NCI-H1417 (cell line): ENCODE results near the gene PCDHA12.
A peak's percentile ranks its signal among the peaks of the same experiment; 100 is the strongest.
"Not testable (repeated sequence)": the region's sequence is repeated elsewhere in the genome, so short reads cannot be mapped to it uniquely, and the experiment has no call there.

Experiments
- DNase-seq, 3 experiments: peaks; one replicate each; lab custom pipeline; 2025; lab: John Stamatoyannopoulos, UW

The PCDHA12 gene

DNA sequence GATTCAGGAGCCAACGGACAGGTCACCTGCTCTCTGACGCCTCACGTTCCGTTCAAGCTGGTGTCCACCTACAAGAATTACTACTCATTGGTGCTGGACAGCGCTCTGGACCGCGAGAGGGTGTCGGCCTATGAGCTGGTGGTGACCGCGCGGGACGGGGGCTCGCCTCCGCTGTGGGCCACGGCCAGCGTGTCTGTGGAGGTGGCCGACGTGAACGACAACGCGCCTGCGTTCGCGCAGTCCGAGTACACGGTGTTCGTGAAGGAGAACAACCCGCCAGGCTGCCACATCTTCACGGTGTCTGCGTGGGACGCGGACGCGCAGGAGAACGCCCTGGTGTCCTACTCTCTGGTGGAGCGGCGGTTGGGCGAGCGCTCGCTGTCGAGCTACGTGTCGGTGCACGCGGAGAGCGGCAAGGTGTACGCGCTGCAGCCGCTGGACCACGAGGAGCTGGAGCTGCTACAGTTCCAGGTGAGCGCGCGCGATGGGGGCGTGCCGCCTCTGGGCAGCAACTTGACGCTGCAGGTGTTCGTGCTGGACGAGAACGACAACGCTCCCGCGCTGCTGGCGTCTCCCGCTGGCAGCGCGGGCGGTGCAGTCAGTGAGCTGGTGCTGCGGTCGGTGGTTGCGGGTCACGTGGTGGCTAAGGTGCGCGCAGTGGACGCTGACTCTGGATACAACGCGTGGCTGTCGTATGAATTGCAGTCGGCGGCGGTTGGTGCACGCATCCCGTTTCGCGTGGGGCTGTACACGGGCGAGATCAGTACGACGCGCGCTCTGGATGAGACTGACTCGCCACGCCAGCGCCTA lies 17.7 kb upstream of the PCDHA12 start:
- no peak for DNase-seq

DNA sequence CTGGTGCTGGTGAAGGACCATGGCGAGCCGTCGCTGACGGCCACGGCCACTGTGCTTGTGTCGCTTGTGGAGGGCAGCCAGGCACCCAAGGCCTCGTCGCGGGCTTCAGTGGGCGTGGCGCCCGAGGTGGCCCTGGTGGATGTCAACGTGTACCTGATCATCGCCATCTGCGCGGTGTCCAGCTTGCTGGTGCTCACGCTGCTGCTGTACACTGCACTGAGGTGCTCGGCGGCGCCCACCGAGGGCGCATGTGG lies 17.2 kb upstream of the PCDHA12 start:
- no peak for DNase-seq

DNA sequence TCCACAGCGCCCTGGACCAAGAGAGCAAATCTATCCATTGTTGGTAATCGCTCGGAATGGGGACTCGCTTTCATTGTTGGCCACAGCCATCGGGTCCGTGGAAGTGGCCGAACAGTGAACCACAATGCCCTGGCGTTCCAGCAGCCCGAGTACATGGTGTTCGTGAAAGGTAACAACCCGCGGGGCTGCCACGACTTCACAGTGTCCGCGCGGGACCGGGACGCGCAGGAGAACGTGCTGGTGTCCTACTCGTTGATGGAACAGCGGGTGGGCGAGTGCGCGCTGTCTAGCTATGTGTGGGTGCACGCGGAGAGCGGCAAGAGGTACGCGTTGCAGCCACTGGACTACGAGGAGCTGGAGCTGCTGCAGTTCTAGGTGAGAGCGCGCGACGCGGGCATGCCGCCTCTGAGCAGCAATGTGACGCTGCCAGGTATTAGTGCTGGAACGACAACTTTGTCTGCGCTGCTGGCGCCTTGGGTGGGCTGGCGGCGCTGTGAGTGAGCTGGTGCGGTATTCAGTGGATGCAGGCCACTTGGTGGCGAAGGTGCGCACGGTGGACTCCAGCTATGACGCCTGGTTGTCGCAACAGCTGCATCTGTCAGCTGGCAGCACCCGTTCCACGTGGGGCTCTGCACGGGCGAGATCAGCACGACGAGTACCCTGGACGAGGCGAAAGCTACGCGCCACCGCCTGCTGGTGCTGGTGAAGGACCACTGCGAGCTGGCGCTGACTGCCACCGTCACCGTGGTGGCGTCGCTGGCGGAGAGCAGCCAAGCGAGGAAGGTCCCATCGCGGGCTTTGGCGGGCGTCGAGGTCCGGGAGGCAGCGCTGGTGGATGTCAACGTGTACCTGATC lies 12.4 kb upstream of the PCDHA12 start:
- DNase-seq: no peak

DNA sequence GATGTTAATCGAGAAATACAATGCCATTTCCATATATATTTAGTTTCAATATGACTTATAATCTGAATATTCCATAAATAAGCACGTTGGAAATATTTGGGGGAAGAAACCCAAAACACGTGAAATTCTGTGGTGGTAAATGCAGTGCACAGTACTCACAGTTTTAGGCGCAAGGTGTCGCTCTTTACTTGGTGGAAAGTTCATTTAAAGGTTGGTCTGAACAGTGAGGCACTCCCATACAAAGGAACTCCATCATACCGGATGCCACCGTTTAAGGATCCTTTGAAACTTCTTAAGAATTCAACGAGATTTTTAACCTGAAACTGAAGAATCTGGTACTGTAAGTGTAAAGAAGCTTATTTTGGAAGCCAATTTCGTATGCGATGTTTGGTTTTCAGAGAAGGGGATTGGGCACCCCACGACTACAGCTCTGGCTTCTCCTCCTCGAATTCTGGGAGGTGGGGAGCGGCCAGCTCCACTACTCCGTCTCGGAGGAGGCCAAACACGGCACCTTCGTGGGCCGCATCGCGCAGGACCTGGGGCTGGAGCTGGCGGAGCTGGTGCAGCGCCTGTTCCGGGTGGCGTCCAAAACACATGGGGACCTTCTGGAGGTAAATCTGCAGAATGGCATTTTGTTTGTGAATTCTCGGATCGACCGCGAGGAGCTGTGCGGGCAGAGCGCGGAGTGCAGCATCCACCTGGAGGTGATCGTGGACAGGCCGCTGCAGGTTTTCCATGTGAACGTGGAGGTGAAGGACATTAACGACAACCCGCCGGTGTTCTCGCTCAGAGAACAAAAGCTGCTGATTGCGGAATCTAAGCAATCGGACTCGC lies 6.2 kb upstream of the PCDHA12 start, which contains the start of gene PCDHA11:
TSS of gene PCDHA11 (plus strand) at position 237 of the 834 bp plus-strand sequence. CDS start at position 384, 147 bp downstream.
- DNase-seq: no peak

DNA sequence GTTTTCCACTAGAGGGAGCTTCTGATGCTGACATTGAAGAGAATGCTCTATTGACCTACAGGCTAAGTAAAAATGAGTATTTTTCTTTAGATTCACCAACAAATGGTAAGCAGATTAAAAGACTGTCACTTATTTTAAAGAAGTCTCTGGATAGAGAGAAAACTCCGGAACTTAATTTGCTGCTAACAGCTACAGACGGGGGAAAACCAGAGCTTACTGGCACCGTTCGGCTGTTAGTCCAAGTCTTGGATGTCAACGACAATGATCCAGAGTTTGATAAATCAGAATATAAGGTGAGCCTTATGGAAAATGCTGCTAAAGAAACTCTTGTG lies 5.6 kb upstream of the PCDHA12 start:
- DNase-seq: no peak

DNA sequence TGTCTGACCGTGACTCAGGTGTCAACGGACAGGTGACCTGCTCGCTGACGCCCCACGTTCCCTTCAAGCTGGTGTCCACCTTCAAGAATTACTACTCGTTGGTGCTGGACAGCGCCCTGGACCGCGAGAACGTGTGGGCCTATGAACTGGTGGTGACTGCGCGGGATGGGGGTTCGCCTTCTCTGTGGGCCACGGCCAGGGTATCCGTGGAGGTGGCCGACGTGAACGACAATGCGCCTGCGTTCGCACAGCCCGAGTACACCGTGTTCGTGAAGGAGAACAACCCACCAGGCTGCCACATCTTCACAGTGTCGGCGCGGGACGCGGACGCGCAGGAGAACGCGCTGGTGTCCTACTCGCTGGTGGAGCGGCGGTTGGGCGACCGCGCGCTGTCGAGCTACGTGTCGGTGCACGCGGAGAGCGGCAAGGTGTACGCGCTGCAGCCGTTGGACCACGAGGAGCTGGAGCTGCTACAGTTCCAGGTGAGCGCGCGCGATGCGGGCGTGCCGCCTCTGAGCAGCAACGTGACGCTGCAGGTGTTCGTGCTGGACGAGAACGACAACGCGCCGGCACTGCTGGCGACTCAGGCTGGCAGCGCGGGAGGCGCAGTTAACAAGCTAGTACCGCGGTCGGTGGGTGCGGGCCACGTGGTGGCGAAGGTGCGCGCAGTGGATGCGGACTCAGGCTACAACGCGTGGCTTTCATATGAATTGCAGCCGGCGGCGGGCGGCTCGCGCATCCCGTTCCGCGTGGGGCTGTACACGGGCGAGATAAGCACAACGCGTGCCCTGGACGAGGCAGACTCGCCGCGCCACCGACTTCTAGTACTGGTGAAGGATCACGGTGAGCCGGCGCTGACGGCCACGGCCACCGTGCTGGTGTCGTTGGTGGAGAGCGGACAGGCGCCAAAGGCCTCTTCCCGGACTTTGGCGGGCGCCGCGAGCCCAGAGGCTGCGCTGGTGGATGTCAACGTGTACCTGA lies 4.6 kb upstream of the PCDHA12 start:
- no peak for DNase-seq

DNA sequence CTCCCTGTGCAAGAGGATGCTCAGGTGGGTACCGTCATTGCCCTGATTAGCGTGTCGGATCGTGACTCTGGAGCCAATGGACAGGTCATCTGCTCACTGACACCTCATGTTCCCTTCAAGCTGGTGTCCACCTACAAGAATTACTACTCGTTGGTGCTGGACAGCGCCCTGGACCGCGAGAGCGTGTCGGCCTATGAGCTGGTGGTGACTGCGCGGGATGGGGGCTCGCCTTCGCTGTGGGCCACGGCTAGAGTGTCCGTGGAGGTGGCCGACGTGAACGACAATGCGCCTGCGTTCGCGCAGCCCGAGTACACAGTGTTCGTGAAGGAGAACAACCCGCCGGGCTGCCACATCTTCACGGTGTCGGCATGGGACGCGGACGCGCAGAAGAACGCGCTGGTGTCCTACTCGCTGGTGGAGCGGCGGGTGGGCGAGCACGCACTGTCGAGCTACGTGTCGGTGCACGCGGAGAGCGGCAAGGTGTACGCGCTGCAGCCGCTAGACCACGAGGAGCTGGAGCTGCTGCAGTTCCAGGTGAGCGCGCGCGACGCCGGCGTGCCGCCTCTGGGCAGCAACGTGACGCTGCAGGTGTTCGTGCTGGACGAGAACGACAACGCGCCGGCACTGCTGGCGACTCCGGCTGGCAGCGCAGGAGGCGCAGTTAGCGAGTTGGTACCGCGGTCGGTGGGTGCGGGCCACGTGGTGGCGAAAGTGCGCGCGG lies 1.6 kb downstream of the PCDHA12 start:
- not testable (repeated sequence) for DNase-seq

DNA sequence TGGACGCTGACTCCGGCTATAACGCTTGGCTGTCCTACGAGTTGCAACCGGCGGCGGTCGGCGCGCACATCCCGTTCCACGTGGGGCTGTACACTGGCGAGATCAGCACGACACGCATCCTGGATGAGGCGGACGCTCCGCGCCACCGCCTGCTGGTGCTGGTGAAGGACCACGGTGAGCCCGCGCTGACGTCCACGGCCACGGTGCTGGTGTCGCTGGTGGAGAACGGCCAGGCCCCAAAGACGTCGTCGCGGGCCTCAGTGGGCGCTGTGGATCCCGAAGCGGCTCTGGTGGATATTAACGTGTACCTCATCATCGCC lies 2.1 kb downstream of the PCDHA12 start:
- DNase-seq: no peak

DNA sequence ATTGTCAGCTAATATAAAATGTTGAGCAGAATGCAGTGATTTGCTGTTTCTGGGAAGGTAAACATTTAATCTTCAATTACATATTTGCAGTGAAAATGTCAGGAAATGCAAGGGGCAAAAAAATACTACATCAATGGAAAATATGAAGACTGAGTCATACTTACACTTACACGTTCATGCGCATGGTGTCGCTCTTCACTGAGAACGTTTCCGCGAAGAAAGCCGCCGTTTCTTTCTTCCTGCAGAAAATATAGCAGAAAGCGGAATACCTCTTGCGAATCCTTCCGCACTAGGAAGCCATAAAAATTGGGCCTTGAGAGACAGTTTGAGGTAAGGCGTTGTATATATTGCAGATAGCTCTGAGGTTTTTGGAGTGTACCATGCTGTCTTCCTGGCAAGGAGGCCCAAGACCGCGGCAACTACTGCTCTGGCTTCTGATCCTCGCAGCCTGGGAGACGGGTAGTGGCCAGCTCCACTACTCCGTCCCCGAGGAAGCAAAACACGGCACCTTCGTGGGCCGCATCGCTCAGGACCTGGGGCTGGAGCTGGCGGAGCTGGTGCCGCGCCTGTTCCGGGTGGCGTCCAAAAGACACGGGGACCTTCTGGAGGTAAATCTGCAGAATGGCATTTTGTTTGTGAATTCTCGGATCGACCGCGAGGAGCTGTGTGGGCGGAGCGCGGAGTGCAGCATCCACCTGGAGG lies 6.9 kb downstream of the PCDHA12 start, which contains the start of gene PCDHA13:
TSS of gene PCDHA13 (plus strand) at position 236 of the 702 bp plus-strand sequence. CDS start at position 381, 145 bp downstream.
- no peak for DNase-seq

DNA sequence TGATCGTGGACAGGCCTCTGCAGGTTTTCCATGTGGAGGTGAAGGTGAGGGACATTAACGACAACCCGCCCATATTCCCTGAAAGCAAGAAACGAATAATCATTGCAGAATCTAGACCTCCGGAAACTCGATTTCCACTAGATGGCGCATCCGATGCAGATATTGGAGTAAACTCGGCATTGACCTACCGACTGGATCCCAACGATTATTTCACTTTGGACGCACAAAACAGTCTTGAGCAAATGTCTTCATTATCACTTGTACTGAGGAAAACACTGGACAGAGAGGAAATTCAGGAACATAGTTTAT lies 7.4 kb downstream of the PCDHA12 start:
- DNase-seq: peak in 1 of 3 experiments; percentile 0

DNA sequence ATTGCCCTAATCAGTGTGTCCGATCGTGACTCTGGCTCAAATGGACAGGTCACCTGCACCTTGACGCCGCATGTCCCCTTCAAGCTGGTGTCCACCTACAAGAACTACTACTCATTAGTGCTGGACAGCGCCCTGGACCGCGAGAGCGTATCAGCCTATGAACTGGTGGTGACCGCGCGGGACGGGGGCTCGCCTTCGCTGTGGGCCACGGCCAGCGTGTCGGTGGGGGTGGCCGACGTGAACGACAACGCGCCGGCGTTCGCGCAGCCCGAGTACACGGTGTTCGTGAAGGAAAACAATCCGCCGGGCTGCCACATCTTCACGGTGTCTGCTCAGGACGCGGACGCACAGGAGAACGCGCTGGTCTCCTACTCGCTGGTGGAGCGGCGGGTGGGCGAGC lies 8.3 kb downstream of the PCDHA12 start:
- no peak for DNase-seq

DNA sequence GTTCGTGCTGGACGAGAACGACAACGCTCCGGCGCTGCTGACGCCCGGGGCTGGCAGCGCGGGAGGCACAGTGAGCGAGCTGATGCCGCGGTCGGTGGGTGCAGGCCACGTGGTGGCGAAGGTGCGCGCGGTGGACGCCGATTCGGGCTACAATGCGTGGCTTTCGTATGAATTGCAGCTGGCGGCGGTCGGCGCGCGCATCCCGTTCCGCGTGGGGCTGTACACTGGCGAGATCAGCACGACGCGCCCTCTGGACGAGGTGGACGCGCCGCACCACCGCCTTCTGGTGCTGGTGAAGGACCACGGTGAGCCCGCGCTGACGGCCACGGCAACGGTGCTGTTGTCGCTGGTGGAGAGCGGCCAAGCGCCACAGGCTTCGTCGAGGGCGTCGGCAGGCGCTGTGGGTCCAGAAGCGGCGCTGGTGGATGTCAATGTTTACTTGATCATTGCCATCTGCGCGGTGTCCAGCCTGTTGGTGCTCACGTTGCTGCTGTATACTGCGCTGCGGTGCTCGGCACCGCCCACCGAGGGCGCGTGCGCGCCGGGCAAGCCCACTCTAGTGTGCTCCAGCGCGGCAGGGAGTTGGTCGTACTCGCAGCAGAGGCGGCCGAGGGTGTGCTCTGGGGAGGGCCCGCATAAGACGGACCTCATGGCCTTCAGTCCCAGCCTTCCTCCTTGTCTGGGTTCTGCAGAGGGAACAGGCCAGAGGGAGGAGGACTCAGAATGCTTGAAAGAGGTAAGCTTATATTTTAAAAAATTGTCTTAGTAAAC lies 9.0 kb downstream of the PCDHA12 start:
- DNase-seq: no peak

DNA sequence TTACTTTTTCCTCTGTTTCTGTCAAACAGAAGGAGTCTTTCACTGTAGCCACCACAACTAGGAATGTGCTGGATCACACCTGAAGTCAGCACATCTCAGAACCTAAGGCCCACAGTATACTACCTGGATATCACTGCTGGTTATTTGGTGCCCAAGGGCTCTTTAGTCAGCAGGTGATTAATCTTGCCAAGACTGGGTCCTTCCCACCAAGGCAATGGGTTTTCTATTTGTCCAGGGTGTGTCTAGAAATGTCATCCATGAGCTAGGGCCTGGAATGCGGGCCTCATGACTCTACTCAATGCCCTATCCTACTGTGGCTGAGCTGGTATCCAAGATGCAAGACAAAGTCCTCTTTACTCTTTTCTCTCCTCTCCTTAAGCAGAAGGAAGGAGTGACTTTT lies 41.2 kb downstream of the PCDHA12 start:
- no peak for DNase-seq

DNA sequence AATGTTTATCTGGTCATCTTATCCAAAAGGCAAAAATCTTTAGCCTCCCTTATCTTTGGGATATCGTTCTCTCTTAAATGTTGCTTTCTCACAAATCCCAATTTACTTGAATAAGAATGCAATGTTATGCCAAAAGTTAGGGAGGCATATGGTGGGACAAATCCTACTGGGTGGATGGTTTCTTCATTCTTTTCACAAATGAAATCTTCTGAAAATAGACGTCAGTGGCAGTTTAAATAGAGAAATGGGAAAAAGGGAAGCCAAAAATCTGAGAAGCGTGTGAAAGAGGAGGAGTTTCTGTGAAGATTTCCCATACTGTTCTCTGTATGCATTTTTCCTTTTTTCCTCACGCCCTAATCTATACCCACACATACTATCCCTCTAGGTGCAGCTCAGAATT lies 48.5 kb downstream of the PCDHA12 start:
- no peak for DNase-seq

DNA sequence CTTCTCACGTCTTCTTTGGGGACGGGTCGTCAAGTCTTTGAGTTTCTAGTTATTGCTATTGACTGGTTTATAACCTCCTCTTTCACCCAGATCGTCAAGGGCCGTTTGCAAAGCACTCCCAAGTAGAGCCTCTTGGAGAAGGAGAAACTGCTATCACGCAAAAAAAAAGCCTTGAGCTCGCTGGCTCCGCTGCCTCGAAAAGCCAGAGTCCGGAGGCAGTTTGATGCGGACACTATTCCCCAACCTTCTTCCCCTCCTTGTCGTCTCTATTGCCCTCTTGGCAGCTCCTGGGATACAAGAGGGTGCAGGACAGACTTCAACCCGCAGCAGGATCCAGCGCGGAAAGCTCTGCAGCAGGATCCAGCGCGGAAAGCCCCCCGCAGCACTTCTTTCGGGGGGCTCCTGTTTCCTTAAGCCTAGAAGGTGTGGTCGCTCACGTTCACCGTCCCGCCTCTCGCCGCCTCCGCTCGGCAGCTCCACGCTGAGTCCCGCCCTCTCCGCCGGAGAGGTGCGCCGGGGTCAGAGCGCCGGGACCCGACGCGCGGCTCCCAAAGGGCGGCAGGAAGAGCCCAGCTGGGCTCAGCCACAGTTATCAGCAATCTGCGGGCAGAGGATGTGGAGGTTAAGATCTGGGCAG lies 50.8 kb downstream of the PCDHA12 start, which contains the start of gene PCDHAC1:
TSS of gene PCDHAC1 (plus strand) at position 494 of the 637 bp plus-strand sequence. CDS start 594 bp downstream, outside the sequence.
- DNase-seq: peak; percentile 51 to 88 (median 87)

DNA sequence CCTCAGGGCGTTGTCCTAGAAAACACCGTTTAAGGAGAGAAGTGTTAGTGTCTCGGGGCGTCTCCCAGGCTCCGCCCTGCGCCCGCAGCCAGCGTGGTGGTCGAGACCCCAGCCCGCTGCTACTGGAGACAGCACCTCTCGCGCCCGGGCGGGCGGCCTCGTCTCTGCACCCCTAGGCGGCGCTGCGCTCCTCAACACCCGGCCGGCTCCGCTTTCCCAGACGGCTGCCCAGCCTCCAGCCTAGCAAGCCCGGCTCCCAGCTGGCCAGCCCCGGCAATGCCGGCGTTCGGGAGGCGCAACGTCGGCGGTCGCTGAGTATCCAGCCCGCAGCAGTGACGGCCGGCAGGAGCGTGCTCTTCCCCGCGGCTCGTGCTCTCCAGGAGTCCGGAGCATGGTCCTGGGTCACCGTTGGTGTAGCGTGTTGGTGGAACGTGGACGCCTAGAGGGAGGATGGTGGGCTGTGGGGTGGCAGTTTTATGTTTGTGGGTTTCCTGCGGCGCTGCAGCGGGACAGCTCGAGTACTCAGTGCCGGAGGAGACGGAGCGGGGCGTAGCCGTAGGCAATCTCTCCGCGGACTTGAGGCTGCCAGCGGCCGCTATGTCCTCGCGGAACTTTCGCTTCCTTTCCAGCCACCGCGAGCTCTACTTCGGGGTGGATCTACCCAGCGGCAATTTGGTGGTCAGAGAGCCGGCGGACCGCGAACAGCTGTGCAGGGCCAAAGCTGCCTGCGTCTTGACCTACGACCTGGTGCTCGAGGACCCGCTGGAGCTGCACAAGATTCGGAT lies 51.5 kb downstream of the PCDHA12 start:
- peak; percentile 81 to 89 (median 87) for DNase-seq

DNA sequence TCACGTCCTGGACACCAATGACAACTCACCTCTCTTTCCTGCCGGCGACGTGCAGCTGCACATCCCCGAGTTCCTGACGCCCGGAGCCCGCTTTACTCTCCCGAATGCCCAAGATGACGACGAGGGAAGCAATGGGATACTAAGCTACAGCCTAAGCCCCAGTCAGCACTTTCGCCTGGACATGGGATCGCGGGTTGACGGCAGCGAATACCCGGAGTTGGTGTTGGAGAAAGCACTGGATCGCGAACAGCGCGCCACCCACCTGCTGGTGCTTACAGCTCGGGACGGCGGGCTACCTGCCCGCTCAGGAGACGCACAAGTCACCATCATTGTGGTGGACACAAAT lies 52.1 kb downstream of the PCDHA12 start:
- no peak for DNase-seq
